Gastrocnemius medialis (tissue), 4 donors: Measurements from ENCODE around the gene NANOS3. TPM values are rescaled to one million over a fixed set of nuclear protein-coding genes. Genes with fewer than 3 reads are reported as not detected.

Experiments used
- ATAC-seq, 2 donors: fragments of 150-250 bp; one replicate each; pipeline ENCODE4 v1.9.1; 2016
- DNase-seq, 2 donors: peaks; one replicate each; pipeline ENCODE4 v3.0.0-alpha.2; 2019
- H3K27ac ChIP-seq, 4 donors: fragments of 200-600 bp; sonication (generic); 1 replicate in 1 of 4; 2 replicates in 3 of 4; pipeline ENCODE4 v1.5.1; 2016 to 2018; ENCODE audit warnings: mild to moderate bottlenecking in 2 of 4, moderate library complexity in 1 of 4
- H3K27me3 ChIP-seq, 3 donors: fragments of 200-600 bp; sonication (generic) in 2 of 3; 1 replicate in 1 of 3; 2 replicates in 2 of 3; pipeline versions ENCODE4 v1.5.1 to v1.6.0; 2016 to 2019; ENCODE audit warnings: mild to moderate bottlenecking in 1 of 3, moderate library complexity in 1 of 3
- H3K36me3 ChIP-seq, 2 donors: fragments of 200-600 bp; sonication (generic) in 1 of 2; one replicate each; pipeline ENCODE4 v1.5.1; 2017 to 2018
- H3K4me1 ChIP-seq, 2 donors: fragments of 200-600 bp; sonication (generic) in 1 of 2; one replicate each; pipeline ENCODE4 v1.5.1; 2016 to 2017; ENCODE audit warnings: mild to moderate bottlenecking in 2 of 2
- H3K4me3 ChIP-seq, 4 donors: fragments of 200-600 bp; sonication (generic) in 3 of 4; 1 replicate in 1 of 4; 2 replicates in 3 of 4; pipeline ENCODE4 v1.5.1; 2016 to 2019; ENCODE audit warnings: mild to moderate bottlenecking in 2 of 4
- H3K9me3 ChIP-seq, 3 donors: fragments of 200-600 bp; sonication (generic) in 2 of 3; 1 replicate in 1 of 3; 2 replicates in 2 of 3; pipeline ENCODE4 v1.5.1; 2016 to 2019
- POLR2A ChIP-seq, 2 donors: fragments of 450-650 bp; IDR thresholded peaks; one replicate each; pipeline ENCODE4 v1.6.1; 2017; ENCODE audit warnings: antibody characterized with exemption in 2 of 2, mild to moderate bottlenecking in 2 of 2, moderate library complexity in 2 of 2
- in situ Hi-C, 4 donors: fragments of 200-750 bp; cut with MboI; loops; one replicate each; pipeline versions ENCODE4 v1.15.0 to v1.8.0; 2017; ENCODE audit warnings: low sequenced_read_pairs in 4 of 4
- intact Hi-C: fragments of 100-400 bp; cut with DNase I; formaldehyde crosslinking; loops from one replicate; pipeline ENCODE4 v1.15.1; 2023; ENCODE audit warnings: low total_unique reads
- total RNA-seq, 4 donors: library from RNA; depleted of rRNA; stranded (reverse); fragments of >200 nt; gene quantifications; one replicate each; pipeline versions ENCODE4 v1.1.0 to v1.2.3, GENCODE V29; 2016
- TF ChIP-seq, protein P1 (sequence below), 5 experiments: fragments of 450-650 bp in 3 of 5; fragments of 200-600 bp in 2 of 5; sonication (generic) in 2 of 5; IDR thresholded peaks in 4 of 5; conservative IDR thresholded peaks in 1 of 5; 1 replicate in 4 of 5; 2 replicates in 1 of 5; pipeline ENCODE4 v1.5.1; 2016 to 2019; ENCODE audit warnings: antibody characterized with exemption in 5 of 5, mild to moderate bottlenecking in 3 of 5, moderate library complexity in 3 of 5

Gene NANOS3
- total RNA-seq, 4 donors from 2014 or later: not detected

DNA sequence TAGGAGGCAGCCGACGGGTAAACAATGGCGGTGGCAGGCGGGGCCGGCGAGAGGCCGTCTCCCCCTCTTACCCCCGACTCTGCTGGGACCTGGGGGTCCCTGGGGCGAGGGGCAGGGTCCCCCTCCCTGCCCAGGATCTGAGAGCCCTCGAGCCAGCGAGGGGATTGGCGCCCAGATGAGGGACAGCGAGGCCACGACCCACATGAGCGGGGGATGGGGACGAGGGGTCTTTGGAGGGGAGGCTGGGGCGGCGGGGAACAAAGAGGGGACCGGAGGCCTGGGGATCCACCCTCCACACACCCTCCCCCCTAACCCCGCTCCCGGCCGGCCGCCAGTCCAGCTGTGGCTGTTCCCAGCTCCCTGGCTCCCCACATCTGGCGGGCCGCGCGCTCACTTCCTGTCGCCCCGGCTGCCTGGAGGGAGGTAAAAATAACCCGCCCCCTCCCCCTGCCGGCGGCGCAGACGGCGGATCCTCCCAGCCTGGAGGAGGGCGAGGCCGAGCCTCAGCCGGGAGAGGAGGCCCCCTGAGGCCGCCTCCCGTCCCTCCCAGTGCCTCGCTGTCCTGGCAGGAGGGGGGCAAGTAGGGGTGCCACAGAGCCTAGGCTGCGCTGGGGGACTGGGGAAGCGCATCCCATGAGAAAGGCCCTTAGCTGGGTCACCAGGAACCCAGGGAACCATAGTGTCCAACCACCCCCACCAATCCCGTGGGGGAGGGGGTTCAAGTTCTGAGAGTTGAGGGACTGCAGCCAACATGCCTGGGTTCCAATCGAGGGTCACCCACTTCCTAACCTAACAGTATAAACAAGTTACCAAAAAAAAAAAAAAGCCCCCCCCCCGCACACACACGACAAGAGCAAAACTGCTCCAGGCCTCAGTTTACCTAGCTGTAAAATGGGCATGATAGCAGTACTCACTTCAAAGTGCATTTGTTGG, 29.3 kb upstream of the NANOS3 start:
- H3K9me3 ChIP-seq: no peaks in the 10 kb centered on the region
- peak; percentile 88 to 93 for DNase-seq
- intact Hi-C loops: loop anchor here (2.0 to 10.0 kb wide), 4 partner anchors 157 to 1055 kb away; partner anchors contain the start of genes JUNB and RAD23A
- peak overlapping the region; percentile 68 to 78 (median 70) for H3K4me3 ChIP-seq
- no peaks in the 10 kb centered on the region for H3K27me3 ChIP-seq
- TF ChIP-seq, protein P1, sequence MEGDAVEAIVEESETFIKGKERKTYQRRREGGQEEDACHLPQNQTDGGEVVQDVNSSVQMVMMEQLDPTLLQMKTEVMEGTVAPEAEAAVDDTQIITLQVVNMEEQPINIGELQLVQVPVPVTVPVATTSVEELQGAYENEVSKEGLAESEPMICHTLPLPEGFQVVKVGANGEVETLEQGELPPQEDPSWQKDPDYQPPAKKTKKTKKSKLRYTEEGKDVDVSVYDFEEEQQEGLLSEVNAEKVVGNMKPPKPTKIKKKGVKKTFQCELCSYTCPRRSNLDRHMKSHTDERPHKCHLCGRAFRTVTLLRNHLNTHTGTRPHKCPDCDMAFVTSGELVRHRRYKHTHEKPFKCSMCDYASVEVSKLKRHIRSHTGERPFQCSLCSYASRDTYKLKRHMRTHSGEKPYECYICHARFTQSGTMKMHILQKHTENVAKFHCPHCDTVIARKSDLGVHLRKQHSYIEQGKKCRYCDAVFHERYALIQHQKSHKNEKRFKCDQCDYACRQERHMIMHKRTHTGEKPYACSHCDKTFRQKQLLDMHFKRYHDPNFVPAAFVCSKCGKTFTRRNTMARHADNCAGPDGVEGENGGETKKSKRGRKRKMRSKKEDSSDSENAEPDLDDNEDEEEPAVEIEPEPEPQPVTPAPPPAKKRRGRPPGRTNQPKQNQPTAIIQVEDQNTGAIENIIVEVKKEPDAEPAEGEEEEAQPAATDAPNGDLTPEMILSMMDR (IDR thresholded peaks at IDR 0.05 in 4 of 5, conservative IDR thresholded peaks at IDR 0.05 in 1 of 5): peak in 4 of 5 experiments; percentile 34 to 49 (median 44)
- TF ChIP-seq POLR2A (IDR thresholded peaks at IDR 0.05): peak; percentile 91
- in situ Hi-C loops: no loop called here
- no peaks in the 10 kb centered on the region for H3K36me3 ChIP-seq
- peak; percentile 42 to 48 for ATAC-seq
- peaks cover 49 to 54% of the 10 kb centered on the region in 2 donors for H3K4me1 ChIP-seq
- H3K27ac ChIP-seq: peak overlapping the region; percentile 96 to 100 (median 98)

DNA sequence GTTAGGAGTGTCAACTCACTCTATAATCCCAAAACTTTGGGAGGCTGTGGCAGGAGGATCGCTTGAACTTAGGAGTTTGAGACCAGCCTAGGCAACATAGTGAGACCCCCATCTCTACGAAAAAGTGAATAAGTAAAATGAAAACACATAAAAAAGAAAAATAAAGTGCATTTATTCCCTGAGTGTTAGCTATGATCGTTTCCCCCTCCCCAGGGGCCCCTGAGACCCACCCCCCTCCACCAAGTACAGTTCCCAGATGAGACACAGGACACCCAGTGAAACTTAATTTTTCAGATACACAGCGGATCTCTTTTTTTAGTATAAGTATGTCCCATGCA, 28.6 kb upstream of the NANOS3 start:
- Histone ChIP-seq H3K4me1 (peaks cover 46 to 50% of the 10 kb centered on the region in 2 donors), H3K27me3 (no peaks in the 10 kb centered on the region), H3K9me3 (no peaks in the 10 kb centered on the region), H3K27ac (peak overlapping the region; percentile 96 to 100 (median 98)), H3K36me3 (no peaks in the 10 kb centered on the region), H3K4me3 (no peak overlapping the region)
- DNase-seq (no peak), ATAC-seq (no peak)
- intact Hi-C loops: loop anchor here (5.0 to 10.0 kb wide), 3 partner anchors 716 to 1056 kb away; partner anchors contain the start of genes JUNB and RAD23A
- TF ChIP-seq, protein P1 (IDR thresholded peaks at IDR 0.05 in 4 of 5, conservative IDR thresholded peaks at IDR 0.05 in 1 of 5): no peak
- in situ Hi-C loops: no loop called here

DNA sequence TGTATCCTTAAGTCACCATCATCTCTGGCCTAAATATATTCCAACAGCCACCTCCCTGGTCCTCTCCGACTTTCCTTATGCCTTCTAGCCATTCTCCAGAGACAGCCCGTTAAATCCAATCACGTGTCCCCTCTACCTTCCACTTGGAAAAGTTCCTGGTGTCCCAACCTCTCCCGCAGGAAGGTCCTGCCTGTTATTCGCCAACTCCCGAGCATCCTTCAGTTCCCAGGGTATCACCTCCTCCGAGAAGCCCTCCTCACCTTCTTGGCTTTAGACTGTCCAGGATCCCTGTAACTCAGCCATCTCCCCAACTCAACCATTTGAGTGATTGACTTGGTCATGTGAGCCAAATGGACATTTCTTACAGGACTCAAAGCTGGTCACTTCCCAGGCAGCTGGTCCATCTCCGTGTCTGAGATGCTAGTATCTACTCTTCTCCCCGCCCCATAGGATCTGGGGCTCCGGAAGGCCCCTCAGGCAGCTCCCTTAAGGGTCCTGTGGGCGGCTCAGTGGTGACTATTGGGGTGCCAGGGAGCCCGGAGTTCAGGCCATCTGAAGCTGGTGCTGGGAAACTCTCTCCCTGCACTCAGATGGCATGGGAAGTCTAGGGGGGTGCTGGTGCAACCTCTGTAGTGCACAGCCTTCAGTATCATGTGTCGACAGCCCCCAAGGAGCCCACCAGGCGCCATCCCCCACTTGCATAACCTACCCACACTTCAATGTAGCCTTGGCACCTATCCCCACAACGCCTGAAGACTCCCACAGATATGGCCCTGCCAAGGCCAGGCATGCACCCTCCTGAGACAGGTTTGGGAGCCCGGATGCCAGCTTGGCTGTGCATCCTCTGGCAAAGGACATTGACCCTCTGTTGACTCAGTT, 27.9 kb upstream of the NANOS3 start:
- peaks cover 41 to 44% of the 10 kb centered on the region in 2 donors for H3K4me1 ChIP-seq
- in situ Hi-C loops (no loop called here), intact Hi-C loops (loop anchor here (5.0 to 10.0 kb wide), 3 partner anchors 716 to 1057 kb away; partner anchors contain the start of genes JUNB and RAD23A)
- no peak for DNase-seq
- H3K9me3 ChIP-seq: no peaks in the 10 kb centered on the region
- no peaks in the 10 kb centered on the region for H3K36me3 ChIP-seq
- TF ChIP-seq, protein P1 (IDR thresholded peaks at IDR 0.05 in 4 of 5, conservative IDR thresholded peaks at IDR 0.05 in 1 of 5): no peak
- no peak for TF ChIP-seq POLR2A (IDR thresholded peaks at IDR 0.05)
- no peaks in the 10 kb centered on the region for H3K27me3 ChIP-seq
- peak overlapping the region; percentile 96 to 100 (median 98) for H3K27ac ChIP-seq
- no peak for ATAC-seq
- no peak overlapping the region for H3K4me3 ChIP-seq
